ENCODE data around the gene PLB1.

GRCh38 chr2:28582595-28582994 is 86.7 kb downstream of the PLB1 start:
- no peak for TF ChIP-seq CTCF (IDR thresholded peaks at IDR 0.05)
- no peak for TF ChIP-seq POLR2A (IDR thresholded peaks at IDR 0.05)
- no peak for TF ChIP-seq POLR2AphosphoS5 (IDR thresholded peaks at IDR 0.05; ENCODE audit: insufficient read depth in 1 of 2, low read depth in 1 of 2)
